OCI-LY7 (cell line): ENCODE data around the gene ITGB1. TPM values are rescaled to one million over a fixed set of nuclear protein-coding genes. Genes with fewer than 3 reads are reported as not detected.

ENCODE experiments used
- BruUV-seq: library from RNA; stranded (reverse); fragments of 400-500 nt; replicated peaks from 2 replicates; lab custom pipeline; 2021; lab: Mats Ljungman, UMichigan
- CTCF ChIA-PET: fragments of 300-600 bp; sonication (Branson Sonifier 250); formaldehyde crosslinking; loops from one replicate; lab custom pipeline; 2022; ENCODE audit warnings: antibody characterized with exemption; ENCODE audit not compliant: unreplicated experiment; lab: Charles Lee
- POLR2A ChIA-PET: fragments of 300-600 bp; sonication (Branson Sonifier 250); formaldehyde crosslinking; loops from one replicate; lab custom pipeline; 2022; ENCODE audit warnings: antibody characterized with exemption; lab: Charles Lee
- DNase-seq: peaks from one replicate; pipeline ENCODE4 v3.0.0-alpha.2; 2015; ENCODE audit warnings: low spot score
- H2AFZ ChIP-seq: fragments of 200-600 bp; sonication (generic), shearing (Covaris generic); 2 replicates; pipeline ENCODE4 v1.6.1; 2014; ENCODE audit warnings: mild to moderate bottlenecking, antibody characterized with exemption, low read length, moderate library complexity
- H3K27ac ChIP-seq: fragments of 200-600 bp; sonication (generic); 2 replicates; pipeline ENCODE4 v1.5.1; 2014; ENCODE audit warnings: mixed run types, low read depth, mild to moderate bottlenecking, moderate library complexity, low read length, inconsistent platforms; ENCODE audit not compliant: poor library complexity, severe bottlenecking
- H3K36me3 ChIP-seq: fragments of 200-600 bp; sonication (generic); 2 replicates; pipeline ENCODE4 v1.6.1; 2014; ENCODE audit warnings: mild to moderate bottlenecking, antibody characterized with exemption, low read length, moderate library complexity, mixed read lengths; ENCODE audit not compliant: insufficient read depth
- H3K4me1 ChIP-seq: fragments of 200-600 bp; sonication (generic); 2 replicates; pipeline ENCODE4 v1.5.1; 2014; ENCODE audit warnings: mild to moderate bottlenecking, low read length; ENCODE audit not compliant: insufficient read depth, poor library complexity, severe bottlenecking
- H3K4me2 ChIP-seq: fragments of 200-600 bp; sonication (generic); 2 replicates; pipeline ENCODE4 v1.6.1; 2014; ENCODE audit warnings: mild to moderate bottlenecking, low read length
- H3K4me3 ChIP-seq: fragments of 200-600 bp; sonication (generic); 2 replicates; pipeline ENCODE4 v1.5.1; 2014; ENCODE audit warnings: mild to moderate bottlenecking, low read depth, low read length; ENCODE audit not compliant: poor library complexity, severe bottlenecking
- H3K79me2 ChIP-seq: fragments of 200-600 bp; sonication (generic); 2 replicates; pipeline ENCODE4 v1.6.1; 2016; ENCODE audit warnings: low read depth, mild to moderate bottlenecking, low read length, moderate library complexity, mixed read lengths; ENCODE audit not compliant: insufficient read depth
- H3K9me2 ChIP-seq: fragments of 200-600 bp; sonication (generic); 2 replicates; pipeline ENCODE4 v1.6.1; 2016; ENCODE audit warnings: mild to moderate bottlenecking, low read length, mixed read lengths; ENCODE audit not compliant: insufficient read depth
- H3K9me3 ChIP-seq: fragments of 200-600 bp; sonication (generic); 2 replicates; pipeline ENCODE4 v1.6.1; 2014; ENCODE audit warnings: mild to moderate bottlenecking, mixed run types, low read length, mixed read lengths
- H4K20me1 ChIP-seq: fragments of 200-600 bp; sonication (generic); 2 replicates; pipeline ENCODE4 v1.6.1; 2014; ENCODE audit warnings: mild to moderate bottlenecking, antibody characterized with exemption, low read length, moderate library complexity, mixed read lengths; ENCODE audit not compliant: insufficient read depth
- EZH2phosphoT487 ChIP-seq: fragments of 200-600 bp; sonication (generic); IDR thresholded peaks from 2 replicates; pipeline ENCODE4 v1.6.1; 2018; ENCODE audit warnings: low read depth, borderline replicate concordance, mild to moderate bottlenecking, mixed run types, antibody characterized with exemption, low read length, moderate library complexity, mixed read lengths
- intact Hi-C: fragments of 100-400 bp; cut with micrococcal nuclease; formaldehyde crosslinking; loops from one replicate; pipeline ENCODE4 v1.10.0; 2022; ENCODE audit not compliant: unreplicated experiment
- total RNA-seq, 2 experiments: library from RNA; depleted of rRNA in 1 of 2; stranded (reverse); fragments of >200 nt in 1 of 2; shearing (Covaris generic) in 1 of 2; gene quantifications; 2 replicates each; pipeline ENCODE4 v1.2.3, GENCODE V29; 2014 to 2022
- TF ChIP-seq, protein P1 (sequence below): fragments of 200-600 bp; sonication (generic); conservative IDR thresholded peaks from 2 replicates; pipeline ENCODE4 v1.5.1; 2014; ENCODE audit warnings: mild to moderate bottlenecking, antibody characterized with exemption, low read length, moderate library complexity, mixed read lengths

ITGB1 gene
- total RNA-seq, 2 experiments from 2014 or later: 165 to 167 TPM

DNA sequence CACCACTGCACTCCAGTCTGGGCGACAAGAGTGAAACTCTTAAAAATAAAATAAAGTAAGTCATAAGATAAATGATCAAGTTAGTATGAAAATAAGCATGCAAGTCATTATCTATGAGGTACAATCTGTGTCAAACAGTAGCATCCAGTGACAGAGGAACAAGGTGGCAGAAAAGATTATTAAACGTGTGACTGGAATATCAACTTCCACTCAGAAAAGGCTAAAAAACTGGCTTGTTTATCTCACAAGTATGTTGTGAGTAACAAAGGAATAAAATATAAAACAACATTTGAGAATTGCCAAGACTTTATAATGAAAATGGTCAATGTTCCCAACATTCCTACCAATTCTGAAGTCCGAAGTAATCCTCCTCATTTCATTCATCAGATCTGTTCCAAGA is 30.3 kb downstream of the ITGB1 start:
- no peak overlapping the region for H3K4me2 ChIP-seq
- no peak for TF ChIP-seq EZH2phosphoT487
- TF ChIP-seq, protein P1, sequence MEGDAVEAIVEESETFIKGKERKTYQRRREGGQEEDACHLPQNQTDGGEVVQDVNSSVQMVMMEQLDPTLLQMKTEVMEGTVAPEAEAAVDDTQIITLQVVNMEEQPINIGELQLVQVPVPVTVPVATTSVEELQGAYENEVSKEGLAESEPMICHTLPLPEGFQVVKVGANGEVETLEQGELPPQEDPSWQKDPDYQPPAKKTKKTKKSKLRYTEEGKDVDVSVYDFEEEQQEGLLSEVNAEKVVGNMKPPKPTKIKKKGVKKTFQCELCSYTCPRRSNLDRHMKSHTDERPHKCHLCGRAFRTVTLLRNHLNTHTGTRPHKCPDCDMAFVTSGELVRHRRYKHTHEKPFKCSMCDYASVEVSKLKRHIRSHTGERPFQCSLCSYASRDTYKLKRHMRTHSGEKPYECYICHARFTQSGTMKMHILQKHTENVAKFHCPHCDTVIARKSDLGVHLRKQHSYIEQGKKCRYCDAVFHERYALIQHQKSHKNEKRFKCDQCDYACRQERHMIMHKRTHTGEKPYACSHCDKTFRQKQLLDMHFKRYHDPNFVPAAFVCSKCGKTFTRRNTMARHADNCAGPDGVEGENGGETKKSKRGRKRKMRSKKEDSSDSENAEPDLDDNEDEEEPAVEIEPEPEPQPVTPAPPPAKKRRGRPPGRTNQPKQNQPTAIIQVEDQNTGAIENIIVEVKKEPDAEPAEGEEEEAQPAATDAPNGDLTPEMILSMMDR: no peak
- H3K27ac ChIP-seq: no peak overlapping the region
- H3K4me3 ChIP-seq: no peak overlapping the region
- intact Hi-C loops: loop anchor here (10.0 kb wide), 1 partner anchor 473 kb away; no protein-coding TSS in a partner anchor
- no peaks in the 10 kb centered on the region for H4K20me1 ChIP-seq
- H3K4me1 ChIP-seq: peaks cover 8% of the 10 kb centered on the region
- H3K9me2 ChIP-seq: no peaks in the 10 kb centered on the region
- POLR2A ChIA-PET: no interaction called here
- no peak overlapping the region for H2AFZ ChIP-seq
- CTCF ChIA-PET: no interaction called here
- BruUV-seq: no TSS peak
- no peak for DNase-seq
- H3K9me3 ChIP-seq: peaks cover 11% of the 10 kb centered on the region; the same call in 1 of the 2 replicates
- peaks cover 98% of the 10 kb centered on the region for H3K36me3 ChIP-seq
- peaks cover 54% of the 10 kb centered on the region for H3K79me2 ChIP-seq

DNA sequence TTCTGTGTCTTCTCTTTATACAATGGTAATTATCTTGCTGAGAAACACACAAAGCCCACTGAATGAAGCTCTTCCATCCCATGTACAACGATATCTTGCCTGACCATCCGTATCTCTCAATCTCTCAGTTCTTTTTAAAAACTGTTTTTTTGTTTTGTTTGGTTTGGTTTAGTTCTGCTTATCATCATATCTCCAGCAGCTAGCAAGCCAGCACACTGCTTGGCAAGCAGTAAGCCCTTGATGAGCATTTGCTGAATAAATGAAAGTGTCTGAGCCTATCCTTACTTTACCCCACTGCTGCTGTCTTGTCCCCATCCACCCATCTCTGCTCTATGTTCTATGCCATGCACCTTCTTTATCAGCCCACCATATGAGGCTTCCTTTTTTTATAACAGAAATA is 34.2 kb downstream of the ITGB1 start:
- intact Hi-C loops: loop anchor here (10.0 kb wide), 1 partner anchor 469 kb away; no protein-coding TSS in a partner anchor
- Histone ChIP-seq H3K9me2 (no peaks in the 10 kb centered on the region), H3K36me3 (peaks cover 99% of the 10 kb centered on the region), H4K20me1 (no peaks in the 10 kb centered on the region), H3K27ac (no peak overlapping the region), H3K4me3 (no peak overlapping the region), H2AFZ (no peak overlapping the region), H3K4me2 (no peak overlapping the region), H3K9me3 (peaks cover 11% of the 10 kb centered on the region; the same call in 1 of the 2 replicates), H3K4me1 (no peaks in the 10 kb centered on the region), H3K79me2 (peaks cover 18% of the 10 kb centered on the region)
- no TSS peak for BruUV-seq
- POLR2A ChIA-PET: interaction anchor here (0.6 to 0.7 kb wide), 3 partner anchors 11 to 1593 kb away, joined by 3 to 6 read pairs (median 4); no protein-coding TSS in a partner anchor
- CTCF ChIA-PET: no interaction called here
- no peak for DNase-seq
- no peak for TF ChIP-seq EZH2phosphoT487
- TF ChIP-seq, protein P1: no peak

DNA sequence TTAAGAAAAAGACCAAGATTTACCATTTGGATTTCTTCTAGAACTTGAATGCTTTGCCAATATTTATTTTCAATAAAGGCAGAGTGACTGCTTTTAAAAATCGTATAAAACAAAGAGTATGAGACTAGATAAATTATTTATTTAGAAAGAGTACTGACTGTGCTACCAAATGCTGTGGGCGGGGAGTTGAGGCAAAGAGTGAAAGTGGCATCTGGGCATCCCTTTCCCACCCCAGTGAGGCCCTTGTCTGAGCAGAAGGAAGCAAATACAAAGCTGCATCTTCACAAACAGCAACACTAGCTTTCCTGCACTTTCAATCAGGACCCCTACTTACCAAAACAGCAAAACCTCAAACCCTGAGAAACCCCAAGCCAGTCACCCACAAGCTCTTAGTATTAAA is 34.9 kb downstream of the ITGB1 start:
- intact Hi-C loops: loop anchor here (10.0 kb wide), 1 partner anchor 468 kb away; no protein-coding TSS in a partner anchor
- BruUV-seq: no TSS peak
- Histone ChIP-seq H4K20me1 (no peaks in the 10 kb centered on the region), H3K4me1 (no peaks in the 10 kb centered on the region), H3K9me3 (peaks cover 8% of the 10 kb centered on the region; the same call in 1 of the 2 replicates), H3K4me2 (no peak overlapping the region), H3K4me3 (no peak overlapping the region), H3K27ac (no peak overlapping the region), H3K79me2 (peaks cover 14% of the 10 kb centered on the region; the same call in 1 of the 2 replicates), H2AFZ (no peak overlapping the region), H3K36me3 (peaks cover 100% of the 10 kb centered on the region), H3K9me2 (no peaks in the 10 kb centered on the region)
- DNase-seq: no peak
- CTCF ChIA-PET: no interaction called here
- POLR2A ChIA-PET: interaction anchor here (0.6 to 1.0 kb wide), 4 partner anchors 10 to 32 kb away, joined by 3 to 4 read pairs (median 3); no protein-coding TSS in a partner anchor
- TF ChIP-seq, protein P1: no peak
- TF ChIP-seq EZH2phosphoT487: no peak
